HG03066 (cell line): Measurements from ENCODE around the gene SHANK2.

Experiments
- ATAC-seq: cut with Tn5 transposase; IDR thresholded peaks from one replicate; pipeline ENCODE4 v1.9.1; 2021; ENCODE audit warnings: low read depth; ENCODE audit not compliant: unreplicated experiment

SHANK2 gene

GRCh38 chr11:71252269-71252769 is at the start of gene SHANK2:
TSS of gene SHANK2 (minus strand) at chr11:71252577. CDS start at chr11:71147326, 105,251 bp downstream.
- ATAC-seq = no peak

- no peak for ATAC-seq
Measured at GRCh38 chr11:71301858-71302533, 49.6 kb upstream of the SHANK2 start.

GRCh38 chr11:71301046-71301857 is 48.9 kb upstream of the SHANK2 start:
- ATAC-seq = no peak

GRCh38 chr11:71300187-71300586 is 47.8 kb upstream of the SHANK2 start:
- no peak for ATAC-seq

- no peak for ATAC-seq
Measured at GRCh38 chr11:71298761-71299181, 46.4 kb upstream of the SHANK2 start.

GRCh38 chr11:71298016-71298550 is 45.7 kb upstream of the SHANK2 start:
- ATAC-seq = no peak

GRCh38 chr11:71294846-71295600 is 42.6 kb upstream of the SHANK2 start:
- ATAC-seq = no peak

GRCh38 chr11:71293961-71294782 is 41.8 kb upstream of the SHANK2 start:
- no peak for ATAC-seq

- ATAC-seq = no peak
Measured at GRCh38 chr11:71286701-71287643, 34.6 kb upstream of the SHANK2 start.

- ATAC-seq = no peak
Measured at GRCh38 chr11:71285111-71285510, 32.7 kb upstream of the SHANK2 start.

- ATAC-seq = no peak
Measured at GRCh38 chr11:71284525-71285092, 32.2 kb upstream of the SHANK2 start.

GRCh38 chr11:71283971-71284441 is 31.6 kb upstream of the SHANK2 start:
- no peak for ATAC-seq

GRCh38 chr11:71282581-71283351 is 30.4 kb upstream of the SHANK2 start:
- no peak for ATAC-seq

GRCh38 chr11:71281831-71282230 is 29.5 kb upstream of the SHANK2 start:
- no peak for ATAC-seq

GRCh38 chr11:71281204-71281603 is 28.8 kb upstream of the SHANK2 start:
- ATAC-seq = no peak

- ATAC-seq = no peak
Measured at GRCh38 chr11:71279916-71280645, 27.7 kb upstream of the SHANK2 start.

GRCh38 chr11:71272161-71272560 is 19.8 kb upstream of the SHANK2 start:
- ATAC-seq = no peak
